ENCODE results near the gene ST6GALNAC4. TPM values are rescaled to one million over a fixed set of nuclear protein-coding genes. Genes with fewer than 3 reads are reported as not detected.

The ST6GALNAC4 gene
- total RNA-seq, 1 experiment from 2014 or later: 15.4 TPM

- no peak overlapping the region for H3K18ac ChIP-seq (ENCODE audit: insufficient read length, low read depth, low read length)
- H4K20me1 ChIP-seq (ENCODE audit: control insufficient read depth, insufficient read depth, insufficient read length): no peaks in the 10 kb centered on the region
- H3K27me3 ChIP-seq (ENCODE audit: insufficient read depth, low read length): no peaks in the 10 kb centered on the region
- no peaks in the 10 kb centered on the region for H3K79me1 ChIP-seq (ENCODE audit: insufficient read depth, low read depth, low read length, poor library complexity, severe bottlenecking)
- H2AFZ ChIP-seq (ENCODE audit: low read length): no peak overlapping the region
- no peaks in the 10 kb centered on the region for H3K9me3 ChIP-seq (ENCODE audit: control insufficient read depth, low read depth, low read length)
- H3K27me3 Mint-ChIP-seq (ENCODE audit: low read depth): no peaks in the 10 kb centered on the region
- no peak overlapping the region for H2BK20ac ChIP-seq (ENCODE audit: low read depth, low read length, poor library complexity, severe bottlenecking)
- H3K4me1 ChIP-seq (ENCODE audit: insufficient read depth, low read length): no peaks in the 10 kb centered on the region
- H2BK120ac ChIP-seq (ENCODE audit: low read depth, low read length, poor library complexity, severe bottlenecking): no peak overlapping the region
- H3K14ac ChIP-seq (ENCODE audit: insufficient read depth, low read length): no peak overlapping the region
- no peak overlapping the region for H3K4me3 Mint-ChIP-seq
- no peak overlapping the region for H2BK12ac ChIP-seq (ENCODE audit: insufficient read length, low read depth, low read length)
- no peak overlapping the region for H2AK5ac ChIP-seq (ENCODE audit: insufficient read length, low read length)
- no peak overlapping the region for H4K5ac ChIP-seq (ENCODE audit: insufficient read length, low read depth, low read length)
- no peaks in the 10 kb centered on the region for H3K9me3 Mint-ChIP-seq
- no peaks in the 10 kb centered on the region for H3K23me2 ChIP-seq (ENCODE audit: insufficient read length, low read depth, low read length, poor library complexity, severe bottlenecking)
- H3K9ac ChIP-seq (ENCODE audit: extremely low read depth, insufficient read length, low read length): no peak overlapping the region
- no peak overlapping the region for H3K4ac ChIP-seq (ENCODE audit: low read depth, low read length)
- H3K27ac ChIP-seq (ENCODE audit: insufficient read length, low read depth, low read length): no peak overlapping the region
- no peak overlapping the region for H3K4me2 ChIP-seq (ENCODE audit: insufficient read depth, insufficient read length, low read length)
- H2BK5ac ChIP-seq (ENCODE audit: insufficient read length, low read length): no peak overlapping the region
- peaks cover 0 to 8% (median 0%) of the 10 kb centered on the region in 3 experiments; a peak in 3 of 7 replicates for H3K36me3 Mint-ChIP-seq (ENCODE audit: insufficient read depth in 1 of 3, low read depth in 3 of 3)
- H3K4me1 Mint-ChIP-seq: peaks cover 9 to 22% of the 10 kb centered on the region in 2 experiments
- no peak overlapping the region for H2BK15ac ChIP-seq (ENCODE audit: low read depth, low read length)
- no peak overlapping the region for H3T11ph ChIP-seq (ENCODE audit: low read length)
- no peak for DNase-seq
- H4K8ac ChIP-seq (replicated peaks; ENCODE audit: insufficient read length, low read depth, low read length): no peak overlapping the region
- WGBS (ENCODE audit: extremely low coverage, insufficient read length, low lambda C conversion rate): no CpG with 5 or more reads among the region's 13 CpGs
- H3K56ac ChIP-seq (ENCODE audit: insufficient read length, low read depth, low read length): no peak overlapping the region
- H3K23ac ChIP-seq (ENCODE audit: insufficient read length, low read depth, low read length): no peak overlapping the region
- H3K79me2 ChIP-seq (ENCODE audit: insufficient read depth, low read length): no peaks in the 10 kb centered on the region
- no peak overlapping the region for H4K91ac ChIP-seq (ENCODE audit: insufficient read length, low read depth, low read length)
- H3K27ac Mint-ChIP-seq: no peak overlapping the region
- no peak for TF ChIP-seq CTCF (conservative IDR thresholded peaks at IDR 0.05)
Measured at GRCh38 chr9:127866535-127866934, 50.3 kb downstream of the ST6GALNAC4 start.

Measured in H9 (cell line).